ENCODE data around the gene HPCAL4. TPM values are rescaled to one million over a fixed set of nuclear protein-coding genes. Genes with fewer than 3 reads are reported as not detected.

The HPCAL4 gene
- polyA plus RNA-seq, 2 of the 4 experiments (the other 2 are of a cell fraction) = 0.09 to 0.14 TPM

DNA sequence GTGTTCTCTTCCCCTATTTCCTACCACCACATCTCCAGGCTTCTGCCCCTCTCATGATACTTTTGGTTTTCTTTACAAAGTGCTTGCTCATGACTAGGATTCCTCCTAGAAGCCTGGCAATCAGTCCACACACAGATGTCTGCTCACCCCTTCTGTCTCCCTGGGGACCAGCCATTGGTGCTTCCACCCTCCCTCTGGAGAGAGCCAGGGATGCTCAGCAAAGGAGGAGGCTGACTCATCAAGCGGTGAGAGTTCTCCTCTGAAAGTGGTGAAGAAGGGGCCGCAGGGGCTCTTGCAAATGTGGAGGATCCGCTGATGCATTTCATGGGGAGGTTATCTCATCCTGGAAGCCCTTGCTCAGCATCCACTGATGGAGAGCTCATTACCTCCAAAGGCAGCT lies 33.8 kb downstream of the HPCAL4 start:
- Histone ChIP-seq H3K4me3 (no peak overlapping the region), H3K9me3 (no peaks in the 10 kb centered on the region), H3K4me2 (no peak overlapping the region), H3K4me1 (no peaks in the 10 kb centered on the region), H3K27ac (no peak overlapping the region)
- ChIA-PET POLR2A (no interaction called here), CTCF (interaction anchor here (0.9 to 10.0 kb wide), 17 partner anchors 10 to 118 kb away, joined by 3 to 143 read pairs (median 4); partner anchors contain the start of gene NT5C1A)
- 88% methylated on average over 3 of the region's 3 CpGs for WGBS (ENCODE audit: missing lambda C conversion rate)
- no peak for DNase-seq (ENCODE audit: low read depth in 1 of 2, low spot score in 1 of 2)
- no peak for FAIRE-seq
- no peak for TF ChIP-seq CHD2 (IDR thresholded peaks at IDR 0.05; ENCODE audit: low read length, partially characterized antibody)
- TF ChIP-seq HEYL (CRISPR knock-in tag; IDR thresholded peaks at IDR 0.05) = no peak
- no peak for TF ChIP-seq EHF (CRISPR knock-in tag; IDR thresholded peaks at IDR 0.05)
- TF ChIP-seq, protein P1, sequence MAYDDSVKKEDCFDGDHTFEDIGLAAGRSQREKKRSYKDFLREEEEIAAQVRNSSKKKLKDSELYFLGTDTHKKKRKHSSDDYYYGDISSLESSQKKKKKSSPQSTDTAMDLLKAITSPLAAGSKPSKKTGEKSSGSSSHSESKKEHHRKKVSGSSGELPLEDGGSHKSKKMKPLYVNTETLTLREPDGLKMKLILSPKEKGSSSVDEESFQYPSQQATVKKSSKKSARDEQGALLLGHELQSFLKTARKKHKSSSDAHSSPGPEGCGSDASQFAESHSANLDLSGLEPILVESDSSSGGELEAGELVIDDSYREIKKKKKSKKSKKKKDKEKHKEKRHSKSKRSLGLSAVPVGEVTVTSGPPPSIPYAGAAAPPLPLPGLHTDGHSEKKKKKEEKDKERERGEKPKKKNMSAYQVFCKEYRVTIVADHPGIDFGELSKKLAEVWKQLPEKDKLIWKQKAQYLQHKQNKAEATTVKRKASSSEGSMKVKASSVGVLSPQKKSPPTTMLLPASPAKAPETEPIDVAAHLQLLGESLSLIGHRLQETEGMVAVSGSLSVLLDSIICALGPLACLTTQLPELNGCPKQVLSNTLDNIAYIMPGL (CRISPR knock-in tag; IDR thresholded peaks at IDR 0.05; ENCODE audit: borderline replicate concordance) = no peak
- no peak for TF ChIP-seq CEBPB (IDR thresholded peaks at IDR 0.05)
- TF ChIP-seq, protein P2, sequence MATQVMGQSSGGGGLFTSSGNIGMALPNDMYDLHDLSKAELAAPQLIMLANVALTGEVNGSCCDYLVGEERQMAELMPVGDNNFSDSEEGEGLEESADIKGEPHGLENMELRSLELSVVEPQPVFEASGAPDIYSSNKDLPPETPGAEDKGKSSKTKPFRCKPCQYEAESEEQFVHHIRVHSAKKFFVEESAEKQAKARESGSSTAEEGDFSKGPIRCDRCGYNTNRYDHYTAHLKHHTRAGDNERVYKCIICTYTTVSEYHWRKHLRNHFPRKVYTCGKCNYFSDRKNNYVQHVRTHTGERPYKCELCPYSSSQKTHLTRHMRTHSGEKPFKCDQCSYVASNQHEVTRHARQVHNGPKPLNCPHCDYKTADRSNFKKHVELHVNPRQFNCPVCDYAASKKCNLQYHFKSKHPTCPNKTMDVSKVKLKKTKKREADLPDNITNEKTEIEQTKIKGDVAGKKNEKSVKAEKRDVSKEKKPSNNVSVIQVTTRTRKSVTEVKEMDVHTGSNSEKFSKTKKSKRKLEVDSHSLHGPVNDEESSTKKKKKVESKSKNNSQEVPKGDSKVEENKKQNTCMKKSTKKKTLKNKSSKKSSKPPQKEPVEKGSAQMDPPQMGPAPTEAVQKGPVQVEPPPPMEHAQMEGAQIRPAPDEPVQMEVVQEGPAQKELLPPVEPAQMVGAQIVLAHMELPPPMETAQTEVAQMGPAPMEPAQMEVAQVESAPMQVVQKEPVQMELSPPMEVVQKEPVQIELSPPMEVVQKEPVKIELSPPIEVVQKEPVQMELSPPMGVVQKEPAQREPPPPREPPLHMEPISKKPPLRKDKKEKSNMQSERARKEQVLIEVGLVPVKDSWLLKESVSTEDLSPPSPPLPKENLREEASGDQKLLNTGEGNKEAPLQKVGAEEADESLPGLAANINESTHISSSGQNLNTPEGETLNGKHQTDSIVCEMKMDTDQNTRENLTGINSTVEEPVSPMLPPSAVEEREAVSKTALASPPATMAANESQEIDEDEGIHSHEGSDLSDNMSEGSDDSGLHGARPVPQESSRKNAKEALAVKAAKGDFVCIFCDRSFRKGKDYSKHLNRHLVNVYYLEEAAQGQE (IDR thresholded peaks at IDR 0.05) = no peak
- no peak for TF ChIP-seq FOSB (CRISPR knock-in tag; IDR thresholded peaks at IDR 0.05)
- no peak for TF ChIP-seq HDAC2 (IDR thresholded peaks at IDR 0.05)
- TF ChIP-seq SREBF2 (IDR thresholded peaks at IDR 0.05) = no peak
- TF ChIP-seq PHF8 (IDR thresholded peaks at IDR 0.05; ENCODE audit: borderline replicate concordance, low read depth) = no peak
- no peak for TF ChIP-seq SMC3 (IDR thresholded peaks at IDR 0.05)
- TF ChIP-seq, protein P3, sequence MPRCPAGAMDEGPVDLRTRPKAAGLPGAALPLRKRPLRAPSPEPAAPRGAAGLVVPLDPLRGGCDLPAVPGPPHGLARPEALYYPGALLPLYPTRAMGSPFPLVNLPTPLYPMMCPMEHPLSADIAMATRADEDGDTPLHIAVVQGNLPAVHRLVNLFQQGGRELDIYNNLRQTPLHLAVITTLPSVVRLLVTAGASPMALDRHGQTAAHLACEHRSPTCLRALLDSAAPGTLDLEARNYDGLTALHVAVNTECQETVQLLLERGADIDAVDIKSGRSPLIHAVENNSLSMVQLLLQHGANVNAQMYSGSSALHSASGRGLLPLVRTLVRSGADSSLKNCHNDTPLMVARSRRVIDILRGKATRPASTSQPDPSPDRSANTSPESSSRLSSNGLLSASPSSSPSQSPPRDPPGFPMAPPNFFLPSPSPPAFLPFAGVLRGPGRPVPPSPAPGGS (IDR thresholded peaks at IDR 0.05) = no peak
- no peak for TF ChIP-seq JUN (IDR thresholded peaks at IDR 0.05)
- no peak for TF ChIP-seq KDM5A (IDR thresholded peaks at IDR 0.05)
- no peak for TF ChIP-seq MAZ (IDR thresholded peaks at IDR 0.05; ENCODE audit: borderline replicate concordance, low read depth, low read length)
- TF ChIP-seq RAD21 (conservative IDR thresholded peaks at IDR 0.05 in 1 of 2, IDR thresholded peaks at IDR 0.05 in 1 of 2) = no peak
- no peak for TF ChIP-seq TP53 (CRISPR knock-in tag; IDR thresholded peaks at IDR 0.05)
- TF ChIP-seq ZFP36 (IDR thresholded peaks at IDR 0.05; ENCODE audit: borderline replicate concordance, partially characterized antibody) = no peak
- no peak for TF ChIP-seq BHLHE40 (IDR thresholded peaks at IDR 0.05; ENCODE audit: low read depth, low read length)
- ATAC-seq = no peak

DNA sequence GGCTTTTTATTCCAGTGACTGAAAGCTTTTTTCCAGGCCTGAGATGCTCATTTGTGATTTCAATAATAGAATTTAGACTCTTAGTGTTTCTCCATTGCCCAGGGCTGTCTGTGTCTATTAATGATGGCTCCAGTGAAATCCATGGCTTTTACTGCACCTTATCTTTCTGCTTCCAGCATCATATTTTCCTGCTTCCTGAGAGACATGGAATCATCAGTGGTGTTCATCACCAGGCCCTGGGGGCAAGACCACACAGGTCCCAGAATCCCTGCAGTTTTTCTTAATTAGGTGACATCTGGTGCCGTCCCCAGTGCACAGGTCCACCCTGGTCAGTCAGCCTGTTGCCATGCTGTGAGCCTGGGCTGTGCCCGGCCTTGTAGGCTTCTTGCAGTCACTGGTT lies 34.8 kb downstream of the HPCAL4 start:
- no peak for ATAC-seq
- Histone ChIP-seq H3K4me2 (no peak overlapping the region), H3K4me1 (no peaks in the 10 kb centered on the region), H3K27ac (no peak overlapping the region), H3K4me3 (no peak overlapping the region), H3K9me3 (no peaks in the 10 kb centered on the region)
- TF ChIP-seq, protein P4, sequence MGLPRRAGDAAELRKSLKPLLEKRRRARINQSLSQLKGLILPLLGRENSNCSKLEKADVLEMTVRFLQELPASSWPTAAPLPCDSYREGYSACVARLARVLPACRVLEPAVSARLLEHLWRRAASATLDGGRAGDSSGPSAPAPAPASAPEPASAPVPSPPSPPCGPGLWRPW (IDR thresholded peaks at IDR 0.05) = no peak
- TF ChIP-seq HDAC2 (IDR thresholded peaks at IDR 0.05) (no peak), CHD2 (IDR thresholded peaks at IDR 0.05; ENCODE audit: low read length, partially characterized antibody) (no peak), CBX8 (IDR thresholded peaks at IDR 0.05) (no peak), JUNB (IDR thresholded peaks at IDR 0.05) (no peak)
- TF ChIP-seq, protein P5, sequence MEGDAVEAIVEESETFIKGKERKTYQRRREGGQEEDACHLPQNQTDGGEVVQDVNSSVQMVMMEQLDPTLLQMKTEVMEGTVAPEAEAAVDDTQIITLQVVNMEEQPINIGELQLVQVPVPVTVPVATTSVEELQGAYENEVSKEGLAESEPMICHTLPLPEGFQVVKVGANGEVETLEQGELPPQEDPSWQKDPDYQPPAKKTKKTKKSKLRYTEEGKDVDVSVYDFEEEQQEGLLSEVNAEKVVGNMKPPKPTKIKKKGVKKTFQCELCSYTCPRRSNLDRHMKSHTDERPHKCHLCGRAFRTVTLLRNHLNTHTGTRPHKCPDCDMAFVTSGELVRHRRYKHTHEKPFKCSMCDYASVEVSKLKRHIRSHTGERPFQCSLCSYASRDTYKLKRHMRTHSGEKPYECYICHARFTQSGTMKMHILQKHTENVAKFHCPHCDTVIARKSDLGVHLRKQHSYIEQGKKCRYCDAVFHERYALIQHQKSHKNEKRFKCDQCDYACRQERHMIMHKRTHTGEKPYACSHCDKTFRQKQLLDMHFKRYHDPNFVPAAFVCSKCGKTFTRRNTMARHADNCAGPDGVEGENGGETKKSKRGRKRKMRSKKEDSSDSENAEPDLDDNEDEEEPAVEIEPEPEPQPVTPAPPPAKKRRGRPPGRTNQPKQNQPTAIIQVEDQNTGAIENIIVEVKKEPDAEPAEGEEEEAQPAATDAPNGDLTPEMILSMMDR (IDR thresholded peaks at IDR 0.05) = no peak
- TF ChIP-seq, protein P2 (IDR thresholded peaks at IDR 0.05) = no peak
- WGBS (ENCODE audit: missing lambda C conversion rate) = 0% methylated on average over 1 of the region's 2 CpGs
- POLR2A ChIA-PET = no interaction called here
- DNase-seq (ENCODE audit: low read depth in 1 of 2, low spot score in 1 of 2) = no peak
- CTCF ChIA-PET = interaction anchor here (2.2 to 10.0 kb wide), 2 partner anchors 13 to 16 kb away, joined by 7 to 143 read pairs; partner anchors contain the start of gene NT5C1A
- FAIRE-seq = no peak
